OCI-LY1 (cell line): Measurements from ENCODE around the gene GRK2.

Source experiments
- CTCF ChIP-seq: fragments of 200-600 bp; sonication (generic), shearing (Covaris generic); IDR thresholded peaks from 2 replicates; pipeline ENCODE4 v1.5.1; 2017; ENCODE audit warnings: mild to moderate bottlenecking, antibody characterized with exemption, low read length, moderate library complexity, mixed read lengths
- EZH2 ChIP-seq: fragments of 200-600 bp; sonication (generic), shearing (Covaris generic); IDR thresholded peaks from 2 replicates; pipeline ENCODE4 v1.8.0; 2017; ENCODE audit warnings: borderline replicate concordance, mixed run types, mild to moderate bottlenecking, antibody characterized with exemption, low read length, moderate library complexity, mixed read lengths

DNA sequence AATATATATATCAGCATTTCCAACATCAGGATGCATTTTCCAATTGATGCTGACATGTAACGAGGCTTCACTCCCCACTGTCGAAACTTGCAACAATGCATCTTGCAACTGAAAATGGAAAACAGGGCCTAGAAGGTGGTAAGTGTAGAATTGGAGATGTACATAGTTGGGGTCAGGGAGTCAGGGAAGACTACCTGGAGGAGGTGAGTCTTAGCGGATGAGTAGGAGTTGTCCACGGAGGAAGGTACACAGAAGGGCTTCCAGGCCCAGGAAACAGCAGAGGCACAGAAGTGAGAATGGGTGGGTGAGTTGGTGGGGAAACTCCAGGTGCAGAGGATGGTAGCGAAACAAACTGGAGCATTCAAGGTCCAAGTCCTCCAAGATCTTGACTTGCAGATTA lies 2.0 kb upstream of the GRK2 start:
- TF ChIP-seq EZH2 (no peak), CTCF (no peak)
